MM.1S (cell line): Measurements from ENCODE around the gene IRAK2.

Source experiments
- CTCF ChIP-seq: fragments of 300-600 bp; sonication (generic); IDR thresholded peaks from 2 replicates; pipeline ENCODE4 v1.5.1; 2016; ENCODE audit warnings: antibody characterized with exemption, low read length, mixed read lengths
- EZH2 ChIP-seq: fragments of 300-600 bp; sonication (generic); optimal IDR thresholded peaks from 2 replicates; pipeline ENCODE3; 2017; ENCODE audit warnings: low read depth, mild to moderate bottlenecking, antibody characterized with exemption, low read length, mixed read lengths
- EZH2phosphoT487 ChIP-seq: fragments of 300-600 bp; sonication (generic); IDR thresholded peaks from 2 replicates; pipeline ENCODE4 v1.6.1; 2018; ENCODE audit warnings: antibody characterized with exemption, low read length

- no peak for TF ChIP-seq CTCF
- no peak for TF ChIP-seq EZH2
- no peak for TF ChIP-seq EZH2phosphoT487
These were observed 123.8 kb downstream of the IRAK2 start for GRCh38 chr3:10288575-10288960.
